Islet precursor cell (in vitro differentiated cells): ENCODE data around the gene LTBP2.
A peak's percentile ranks its signal among the peaks of the same experiment; 100 is the strongest.

ENCODE experiments used
- DNase-seq: peaks from one replicate; pipeline ENCODE4 v3.0.0-alpha.2; 2018

Gene LTBP2

GRCh38 chr14:74610866-74611649, 979 bp downstream of the LTBP2 start:
- no peak for DNase-seq

GRCh38 chr14:74610199-74610865, 1.7 kb downstream of the LTBP2 start:
- DNase-seq, result no peak

- no peak for DNase-seq
Measured at GRCh38 chr14:74609721-74610120, 2.3 kb downstream of the LTBP2 start.

DNA sequence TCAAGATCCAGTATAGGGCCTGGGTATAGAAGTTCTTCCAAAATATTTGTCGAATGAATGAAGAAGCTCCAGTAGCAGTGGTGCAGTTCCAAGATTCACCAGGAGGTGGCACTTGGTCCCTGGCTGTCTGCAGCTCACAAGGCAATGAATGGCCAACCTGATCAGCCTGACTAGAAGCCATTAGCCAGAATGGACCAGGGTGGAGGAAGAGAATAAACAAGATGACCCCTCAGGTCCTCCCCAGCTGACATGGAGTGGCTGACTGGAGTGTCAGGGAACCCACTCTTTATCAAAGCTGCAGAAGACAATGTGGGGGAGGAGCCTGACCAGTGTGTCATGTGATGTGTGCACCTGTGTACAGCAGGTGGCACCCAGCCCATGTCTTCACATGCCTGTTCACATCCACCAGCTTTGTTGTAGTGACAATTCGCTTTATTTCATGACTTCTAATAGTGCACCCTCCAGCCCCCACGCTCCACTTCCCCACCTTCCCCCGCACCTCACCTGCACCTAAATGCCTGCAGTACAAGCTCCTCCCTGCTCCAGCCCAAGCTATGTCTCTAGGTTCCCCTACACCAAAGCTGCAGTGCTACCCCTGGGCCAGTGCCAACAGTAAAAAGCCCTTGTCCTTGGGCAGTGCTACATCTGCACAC, 3.0 kb downstream of the LTBP2 start:
- DNase-seq, result peak; percentile 92

DNA sequence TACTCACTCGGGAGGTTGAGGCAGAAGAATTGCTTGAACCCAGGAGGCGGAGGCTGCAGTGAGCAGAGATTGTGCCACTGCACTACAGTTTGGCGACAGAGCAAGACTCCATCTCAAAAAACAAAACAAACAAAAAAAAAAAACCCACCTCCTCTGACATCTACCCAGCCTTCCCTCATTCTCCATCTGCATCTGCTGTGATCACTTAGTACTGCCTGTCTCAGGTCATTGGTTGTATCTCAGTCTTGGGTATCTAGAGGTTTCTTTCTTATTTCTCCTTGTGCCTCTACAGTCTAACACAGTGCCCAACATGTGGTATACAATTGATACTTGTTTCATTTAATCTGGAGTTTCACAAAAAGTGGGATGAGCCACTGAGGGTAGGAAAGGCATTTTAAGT, 5.3 kb downstream of the LTBP2 start:
- DNase-seq, result no peak

DNA sequence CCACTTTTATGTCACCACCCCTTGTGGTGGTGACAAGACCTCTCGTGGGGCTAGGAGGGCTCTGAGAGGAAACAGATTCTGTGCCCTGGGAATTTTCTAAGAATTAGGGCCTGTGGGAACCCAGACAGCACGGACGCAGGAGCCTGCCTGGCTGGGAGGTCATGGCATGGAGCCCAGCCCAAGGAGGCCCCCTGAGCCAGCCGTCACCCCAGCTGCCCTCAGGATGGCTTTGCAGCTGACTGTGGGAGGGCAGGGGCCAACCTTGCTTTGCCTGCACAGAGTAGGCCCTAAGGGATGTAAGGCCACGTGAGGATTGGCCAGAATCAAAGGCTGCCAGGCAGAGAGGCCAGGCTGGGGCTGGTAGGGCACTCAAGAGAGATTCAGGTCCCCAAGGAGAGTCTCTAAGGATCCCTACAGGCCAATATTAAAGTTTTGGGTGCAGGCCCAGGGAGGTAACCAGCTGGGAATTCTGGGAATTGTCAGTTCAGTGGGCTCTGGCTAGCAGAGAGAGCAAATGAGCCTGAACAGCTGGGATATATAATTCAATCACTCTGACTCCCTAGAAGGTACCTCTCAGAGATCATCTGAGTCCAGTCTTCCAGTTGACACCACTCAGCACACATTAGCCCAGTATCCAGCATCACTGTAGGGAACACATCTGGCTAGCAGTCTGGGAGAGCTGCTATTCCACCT, 6.4 kb downstream of the LTBP2 start:
- DNase-seq, result no peak

DNA sequence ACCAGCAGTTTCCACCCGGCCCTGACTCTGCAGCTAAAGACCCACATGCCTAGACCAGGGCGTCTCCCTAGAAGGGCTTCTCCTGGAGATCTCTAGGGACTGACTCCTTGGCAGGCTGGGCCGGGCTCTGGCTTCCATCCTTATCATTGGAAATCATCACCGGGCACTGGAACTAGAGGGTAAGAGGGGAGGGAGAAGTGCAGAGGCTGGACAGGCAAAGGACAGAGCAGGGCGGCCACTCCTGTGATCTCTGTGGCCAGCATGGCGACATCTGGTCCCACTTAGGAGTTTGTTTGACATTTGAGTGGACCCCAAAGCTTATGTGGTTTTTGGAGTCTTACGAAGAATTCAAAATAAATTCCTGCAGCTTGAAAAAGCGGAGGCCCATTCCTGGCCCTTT, 7.1 kb downstream of the LTBP2 start:
- no peak for DNase-seq

GRCh38 chr14:74604157-74604556, 7.9 kb downstream of the LTBP2 start:
- no peak for DNase-seq

DNA sequence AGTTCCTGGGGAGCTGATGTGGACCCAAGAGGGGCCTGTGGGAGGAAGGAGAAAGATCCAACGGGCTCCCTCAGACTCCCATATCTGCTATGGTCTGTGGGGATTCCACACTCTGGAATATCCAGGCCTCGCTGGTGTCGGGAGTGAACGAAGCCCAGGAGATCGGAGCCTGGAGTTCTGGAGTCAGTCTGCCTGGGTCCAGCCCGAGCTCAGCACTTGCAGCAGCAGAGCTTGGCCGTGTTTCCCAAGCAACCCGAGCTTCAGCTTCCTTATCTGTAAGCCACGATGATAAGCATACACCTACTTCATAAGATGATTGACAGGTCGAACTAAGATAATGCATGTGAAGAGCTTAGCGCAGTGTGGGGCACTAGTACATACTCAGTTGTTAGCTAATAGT, 10.1 kb downstream of the LTBP2 start:
- DNase-seq, result no peak

GRCh38 chr14:74599946-74600345, 12.1 kb downstream of the LTBP2 start:
- no peak for DNase-seq

DNA sequence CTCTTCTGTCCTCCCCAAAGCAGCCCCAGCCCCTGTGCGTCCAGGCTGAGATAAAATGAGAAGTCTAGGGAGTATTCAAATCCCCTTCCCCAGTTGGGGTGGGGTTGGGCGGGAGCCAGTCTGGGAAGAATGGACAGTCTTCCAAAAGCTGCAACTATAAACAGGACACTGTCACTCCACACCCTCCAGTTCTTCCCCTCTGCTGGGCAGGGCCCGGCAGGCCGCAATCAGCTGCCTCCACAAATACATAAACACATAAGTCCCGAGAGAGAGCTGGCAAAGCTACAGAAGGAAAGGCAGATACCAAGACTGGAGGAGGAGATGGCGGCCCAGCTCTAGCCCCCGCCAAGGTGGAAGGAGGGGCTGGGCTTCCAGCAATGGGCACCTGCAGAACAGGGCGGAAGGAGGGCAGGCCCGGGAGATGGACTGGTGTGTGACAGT, 12.7 kb downstream of the LTBP2 start:
- DNase-seq, result no peak

GRCh38 chr14:74596741-74597450, 15.1 kb downstream of the LTBP2 start:
- DNase-seq, result no peak

DNA sequence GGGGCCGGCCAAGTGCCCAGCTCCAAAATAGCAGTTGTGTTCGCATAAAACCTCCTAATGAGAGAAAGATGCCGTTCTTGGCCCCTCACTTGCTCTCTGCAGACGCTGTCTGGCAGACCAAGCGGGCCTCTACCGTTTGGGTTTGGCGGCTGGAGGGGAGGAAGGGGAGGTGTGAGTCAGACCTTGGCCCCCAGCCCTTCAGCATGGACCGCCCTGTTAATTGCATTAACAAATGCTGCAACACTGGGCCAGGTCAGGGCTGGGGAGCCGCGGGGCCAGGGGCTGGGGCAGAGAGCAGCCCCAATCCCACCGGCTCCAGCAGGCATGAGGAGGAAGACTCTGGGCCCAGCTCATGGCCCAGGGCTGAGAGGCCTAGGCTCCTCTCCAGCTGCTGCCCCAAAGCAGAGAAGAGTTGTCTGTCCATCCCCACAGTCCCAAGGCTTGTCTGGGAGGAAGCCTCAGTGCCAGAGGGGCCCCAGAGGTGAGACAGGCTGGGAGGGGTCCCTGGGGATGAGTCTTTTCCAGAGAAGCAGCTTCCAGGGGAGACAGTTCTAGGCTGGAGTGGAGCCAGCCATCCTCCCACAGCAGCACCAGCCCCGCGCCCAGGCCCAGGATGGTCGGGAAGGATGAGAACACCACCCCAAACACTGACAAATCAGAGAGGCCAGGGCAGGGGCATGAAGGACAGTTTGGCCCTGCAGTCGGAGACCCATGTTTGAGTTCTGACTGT, 16.9 kb downstream of the LTBP2 start:
- peak; percentile 83 for DNase-seq

GRCh38 chr14:74594606-74595005, 17.4 kb downstream of the LTBP2 start:
- no peak for DNase-seq

DNA sequence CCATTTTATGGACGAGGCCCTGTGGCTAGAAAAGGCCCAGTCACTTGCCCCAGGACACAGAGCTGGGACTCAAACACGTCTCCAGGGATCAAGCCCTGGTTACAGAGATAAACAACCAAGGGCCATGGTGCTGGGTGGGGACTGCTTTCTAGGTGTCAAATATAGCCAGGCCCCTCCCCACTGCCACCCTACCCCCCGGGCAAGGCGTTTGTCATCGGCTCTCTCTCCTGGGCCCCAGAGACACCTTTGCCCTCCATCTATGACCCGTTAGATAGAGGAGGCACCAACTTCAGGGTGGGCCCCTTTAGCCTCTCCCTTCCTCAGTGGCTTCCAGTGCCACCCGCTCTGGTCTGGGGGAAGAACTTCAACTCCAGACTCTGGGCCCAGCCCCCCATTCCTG, 18.0 kb downstream of the LTBP2 start:
- no peak for DNase-seq

DNA sequence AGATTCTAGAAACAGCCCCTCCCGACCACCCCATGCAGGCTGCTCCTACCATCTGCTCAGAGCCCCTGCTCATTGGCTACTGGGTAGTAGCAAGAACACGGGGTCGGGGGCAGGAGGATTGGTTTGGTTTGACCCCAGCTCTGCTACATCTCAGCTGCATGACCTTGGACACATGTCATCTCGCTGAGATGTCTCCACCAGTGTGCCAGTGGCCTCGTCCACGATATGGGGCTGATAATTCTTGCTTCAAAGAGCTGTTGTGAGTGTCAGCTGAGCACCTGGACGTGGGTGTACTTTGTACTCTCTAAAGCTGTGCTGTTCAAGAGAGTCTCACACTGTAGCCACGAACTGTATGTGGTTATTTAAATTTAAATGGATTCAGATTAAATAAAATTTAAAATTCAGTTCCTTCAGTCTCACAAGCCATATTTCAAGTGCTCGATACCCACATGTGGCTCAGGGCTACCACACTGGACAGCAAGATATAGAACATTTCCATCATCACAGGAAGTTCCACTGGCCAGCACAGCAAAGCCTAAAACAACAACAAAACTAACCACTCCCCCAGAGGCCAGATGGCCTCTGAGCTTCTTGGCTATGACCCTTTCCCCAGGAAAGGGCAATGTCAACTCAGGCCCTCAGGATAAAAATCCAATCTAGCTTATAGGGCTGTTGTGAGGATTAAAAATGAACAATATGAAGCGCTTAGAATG, 18.6 kb downstream of the LTBP2 start:
- DNase-seq, result no peak

- DNase-seq, result no peak
Measured at GRCh38 chr14:74592476-74593201, 19.4 kb downstream of the LTBP2 start.

- no peak for DNase-seq
Measured at GRCh38 chr14:74591899-74592298, 20.1 kb downstream of the LTBP2 start.

- no peak for DNase-seq
Measured at GRCh38 chr14:74591394-74591793, 20.6 kb downstream of the LTBP2 start.

DNA sequence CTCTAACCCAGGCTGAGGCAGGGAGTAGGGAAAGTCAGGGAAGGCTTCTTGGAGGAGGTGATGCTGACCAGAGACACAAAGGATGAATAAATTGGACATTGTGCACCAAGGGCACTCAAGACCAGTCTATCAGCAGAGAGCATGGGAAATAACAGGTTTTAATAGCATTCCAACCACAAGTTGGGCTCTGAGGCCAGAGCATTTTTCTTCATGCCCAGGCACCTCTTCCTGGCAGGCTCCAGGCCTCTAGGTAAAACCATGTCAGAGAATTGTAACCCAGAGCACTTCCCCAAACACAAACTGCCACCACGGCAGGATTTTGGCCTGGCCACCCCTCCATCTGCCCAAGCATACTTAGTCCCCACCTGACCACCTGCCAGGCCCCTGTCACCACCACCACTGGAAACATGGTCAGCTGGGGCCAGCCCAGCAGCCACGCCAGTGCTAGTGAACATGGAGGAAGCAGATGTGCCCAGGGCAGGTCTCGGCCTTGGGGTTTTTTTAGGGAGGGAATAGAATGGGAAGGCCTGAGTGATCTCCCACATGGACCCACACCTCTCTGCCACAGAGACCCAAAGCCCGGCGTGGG, 22.7 kb downstream of the LTBP2 start:
- no peak for DNase-seq
